Measurements from ENCODE around the gene BTG3.

DNA sequence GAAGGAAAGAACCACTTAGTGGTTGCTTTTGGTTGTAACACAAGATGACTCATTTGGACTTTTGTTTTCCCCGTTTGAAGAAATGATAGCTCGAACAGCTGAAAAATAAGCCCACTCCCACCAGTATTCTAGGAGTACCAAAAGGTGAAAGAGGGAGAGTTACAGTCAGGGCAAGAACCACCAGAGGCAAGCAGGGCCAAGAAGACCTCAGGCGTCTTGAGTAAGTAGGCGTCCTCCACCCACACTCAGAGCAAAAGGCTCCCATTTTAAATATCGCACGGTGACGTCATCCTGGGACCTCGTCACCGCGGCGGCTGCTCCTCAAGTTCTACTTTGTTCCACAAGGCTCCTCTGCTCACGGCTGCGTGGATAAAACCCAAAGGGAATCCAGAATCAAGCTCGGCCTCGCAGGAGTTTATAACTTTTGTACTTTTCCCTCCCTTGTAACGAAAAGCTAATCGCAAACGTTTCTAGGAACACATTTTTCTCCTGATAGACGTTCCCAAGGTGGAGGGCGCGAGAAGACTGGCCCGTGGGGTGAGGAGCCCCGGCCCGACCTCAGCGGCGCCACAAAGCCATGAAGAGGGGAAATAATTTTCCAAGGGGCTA, 1.2 kb downstream of the BTG3 start:
- no peak for TF ChIP-seq GATA2 (IDR thresholded peaks at IDR 0.05; ENCODE audit: low read depth, low read length)
- no peak for TF ChIP-seq GATA3 (IDR thresholded peaks at IDR 0.05; ENCODE audit: low read depth, low read length)

All from SH-SY5Y (cell line).